Body of pancreas (tissue), 4 donors: ENCODE results near the gene HRH4.

ENCODE experiments used
- POLR2A ChIP-seq, 3 donors: fragments of 450-650 bp; IDR thresholded peaks; one replicate each; pipeline ENCODE4 v1.6.1; 2016; ENCODE audit warnings: antibody characterized with exemption in 3 of 3, mild to moderate bottlenecking in 2 of 3
- TF ChIP-seq, protein P1 (sequence below), 7 experiments: fragments of 450-650 bp in 4 of 7; fragments of 200-600 bp in 3 of 7; sonication (generic) in 3 of 7; IDR thresholded peaks; one replicate each; pipeline ENCODE4 v1.5.1; 2016 to 2019; ENCODE audit warnings: antibody characterized with exemption in 7 of 7

DNA sequence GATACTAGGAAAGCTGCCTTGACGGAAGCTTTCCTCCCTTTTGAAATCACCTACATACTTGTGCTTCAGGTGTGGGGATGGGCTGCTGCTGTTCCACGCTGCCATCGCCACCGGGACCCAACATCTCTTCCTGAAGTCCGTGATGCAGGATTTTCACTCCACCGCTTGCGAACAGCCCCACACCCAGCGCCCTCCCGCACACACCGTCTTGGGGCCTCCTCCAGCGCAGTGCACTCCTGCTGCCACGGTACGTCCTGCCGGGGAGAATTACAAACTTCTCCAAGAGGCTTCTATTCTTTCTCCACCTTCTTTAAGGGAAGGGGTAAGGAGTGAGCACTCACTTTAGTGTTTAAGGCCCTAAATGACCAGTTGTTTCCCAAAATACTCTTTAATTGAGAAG lies 58.2 kb downstream of the HRH4 start:
- no peak for TF ChIP-seq POLR2A (IDR thresholded peaks at IDR 0.05)
- TF ChIP-seq, protein P1, sequence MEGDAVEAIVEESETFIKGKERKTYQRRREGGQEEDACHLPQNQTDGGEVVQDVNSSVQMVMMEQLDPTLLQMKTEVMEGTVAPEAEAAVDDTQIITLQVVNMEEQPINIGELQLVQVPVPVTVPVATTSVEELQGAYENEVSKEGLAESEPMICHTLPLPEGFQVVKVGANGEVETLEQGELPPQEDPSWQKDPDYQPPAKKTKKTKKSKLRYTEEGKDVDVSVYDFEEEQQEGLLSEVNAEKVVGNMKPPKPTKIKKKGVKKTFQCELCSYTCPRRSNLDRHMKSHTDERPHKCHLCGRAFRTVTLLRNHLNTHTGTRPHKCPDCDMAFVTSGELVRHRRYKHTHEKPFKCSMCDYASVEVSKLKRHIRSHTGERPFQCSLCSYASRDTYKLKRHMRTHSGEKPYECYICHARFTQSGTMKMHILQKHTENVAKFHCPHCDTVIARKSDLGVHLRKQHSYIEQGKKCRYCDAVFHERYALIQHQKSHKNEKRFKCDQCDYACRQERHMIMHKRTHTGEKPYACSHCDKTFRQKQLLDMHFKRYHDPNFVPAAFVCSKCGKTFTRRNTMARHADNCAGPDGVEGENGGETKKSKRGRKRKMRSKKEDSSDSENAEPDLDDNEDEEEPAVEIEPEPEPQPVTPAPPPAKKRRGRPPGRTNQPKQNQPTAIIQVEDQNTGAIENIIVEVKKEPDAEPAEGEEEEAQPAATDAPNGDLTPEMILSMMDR (IDR thresholded peaks at IDR 0.05), result no peak
